HEK293 (cell line): ENCODE results near the gene GNG7.

Source experiments
- MYNN ChIP-seq: fragments of 450-650 bp; formaldehyde crosslinking; IDR thresholded peaks from 2 replicates; pipeline ENCODE4 v1.5.1; 2016; ENCODE audit warnings: missing biosample characterization, missing genetic modification characterization, borderline replicate concordance
- PBX3 ChIP-seq: sonication (generic); formaldehyde crosslinking; IDR thresholded peaks from 2 replicates; pipeline ENCODE4 v1.8.1; 2022; ENCODE audit warnings: mild to moderate bottlenecking, moderate library complexity, missing genetic modification reagents
- PRDM10 ChIP-seq: fragments of 450-650 bp; formaldehyde crosslinking; IDR thresholded peaks from 2 replicates; pipeline ENCODE4 v1.5.1; 2016; ENCODE audit warnings: missing biosample characterization, missing genetic modification characterization
- REST ChIP-seq: fragments of 450-650 bp; formaldehyde crosslinking; IDR thresholded peaks from 2 replicates; pipeline ENCODE4 v1.5.1; 2016; ENCODE audit warnings: missing biosample characterization, missing genetic modification characterization
- SCRT2 ChIP-seq: fragments of 450-650 bp; formaldehyde crosslinking; IDR thresholded peaks from 2 replicates; pipeline ENCODE4 v1.5.1; 2016; ENCODE audit warnings: missing biosample characterization, missing genetic modification characterization
- ZBTB1 ChIP-seq: fragments of 450-650 bp; formaldehyde crosslinking; IDR thresholded peaks from 2 replicates; pipeline ENCODE4 v1.5.1; 2016; ENCODE audit warnings: missing biosample characterization, missing genetic modification characterization
- ZBTB7A ChIP-seq: fragments of 450-650 bp; formaldehyde crosslinking; IDR thresholded peaks from 2 replicates; pipeline ENCODE4 v1.5.1; 2016; ENCODE audit warnings: low read depth, missing biosample characterization, missing genetic modification characterization
- ZNF169 ChIP-seq: fragments of 450-650 bp; formaldehyde crosslinking; IDR thresholded peaks from 2 replicates; pipeline ENCODE4 v1.5.1; 2016; ENCODE audit warnings: missing biosample characterization, missing genetic modification characterization
- ZNF214 ChIP-seq: fragments of 450-650 bp; formaldehyde crosslinking; IDR thresholded peaks from 2 replicates; pipeline ENCODE4 v1.5.1; 2017; ENCODE audit warnings: missing biosample characterization, mild to moderate bottlenecking, missing genetic modification characterization, borderline replicate concordance
- ZNF791 ChIP-seq: fragments of 450-650 bp; formaldehyde crosslinking; IDR thresholded peaks from 2 replicates; pipeline ENCODE4 v1.5.1; 2016; ENCODE audit warnings: missing biosample characterization, missing genetic modification characterization
- TF ChIP-seq, protein P1 (sequence below): fragments of 450-650 bp; formaldehyde crosslinking; IDR thresholded peaks from 2 replicates; pipeline ENCODE4 v1.5.1; 2016; ENCODE audit warnings: missing biosample characterization, missing genetic modification characterization
- TF ChIP-seq, protein P2 (sequence below): fragments of 450-650 bp; formaldehyde crosslinking; IDR thresholded peaks from 2 replicates; pipeline ENCODE4 v1.5.1; 2016; ENCODE audit warnings: missing biosample characterization, missing genetic modification characterization

DNA sequence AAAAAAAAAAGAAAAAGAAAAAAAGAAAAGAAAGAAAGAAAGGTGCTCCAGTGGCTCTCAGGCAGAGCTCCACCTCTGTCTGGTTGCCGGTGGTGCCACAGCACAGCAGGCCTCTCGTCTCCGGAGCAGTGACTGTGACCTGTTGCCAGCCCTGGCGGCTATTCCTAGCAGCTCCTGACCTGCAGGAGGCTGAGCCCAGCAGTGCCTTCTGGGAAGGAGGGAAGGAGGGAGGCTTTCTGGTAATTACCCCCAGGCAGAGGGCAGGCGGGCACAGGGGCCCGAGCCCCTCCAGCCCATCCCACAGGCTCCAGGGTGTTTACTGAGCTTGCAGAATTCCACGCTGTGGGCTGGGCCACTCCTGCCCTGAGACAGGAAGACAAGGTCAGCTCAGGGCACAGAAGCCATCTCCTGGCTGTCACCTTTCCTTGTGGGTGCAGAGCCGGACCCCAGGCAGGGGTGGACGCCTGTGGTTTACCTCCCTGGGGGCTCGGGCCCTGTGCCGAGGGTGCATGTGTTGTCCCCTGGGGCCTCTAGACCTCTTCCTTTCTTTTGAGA, 77.9 kb downstream of the GNG7 start:
- TF ChIP-seq ZNF214 (tag by site-specific recombination) (no peak), SCRT2 (tag by site-specific recombination) (peak; percentile 98), PBX3 (CRISPR knock-in tag) (no peak), ZNF791 (no peak), REST (tag by site-specific recombination) (no peak), ZBTB7A (no peak), MYNN (no peak), PRDM10 (tag by site-specific recombination) (no peak), ZBTB1 (tag by site-specific recombination) (no peak), ZNF169 (tag by site-specific recombination) (no peak)
- TF ChIP-seq, protein P1, sequence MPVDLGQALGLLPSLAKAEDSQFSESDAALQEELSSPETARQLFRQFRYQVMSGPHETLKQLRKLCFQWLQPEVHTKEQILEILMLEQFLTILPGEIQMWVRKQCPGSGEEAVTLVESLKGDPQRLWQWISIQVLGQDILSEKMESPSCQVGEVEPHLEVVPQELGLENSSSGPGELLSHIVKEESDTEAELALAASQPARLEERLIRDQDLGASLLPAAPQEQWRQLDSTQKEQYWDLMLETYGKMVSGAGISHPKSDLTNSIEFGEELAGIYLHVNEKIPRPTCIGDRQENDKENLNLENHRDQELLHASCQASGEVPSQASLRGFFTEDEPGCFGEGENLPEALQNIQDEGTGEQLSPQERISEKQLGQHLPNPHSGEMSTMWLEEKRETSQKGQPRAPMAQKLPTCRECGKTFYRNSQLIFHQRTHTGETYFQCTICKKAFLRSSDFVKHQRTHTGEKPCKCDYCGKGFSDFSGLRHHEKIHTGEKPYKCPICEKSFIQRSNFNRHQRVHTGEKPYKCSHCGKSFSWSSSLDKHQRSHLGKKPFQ (tag by site-specific recombination): no peak
- TF ChIP-seq, protein P2, sequence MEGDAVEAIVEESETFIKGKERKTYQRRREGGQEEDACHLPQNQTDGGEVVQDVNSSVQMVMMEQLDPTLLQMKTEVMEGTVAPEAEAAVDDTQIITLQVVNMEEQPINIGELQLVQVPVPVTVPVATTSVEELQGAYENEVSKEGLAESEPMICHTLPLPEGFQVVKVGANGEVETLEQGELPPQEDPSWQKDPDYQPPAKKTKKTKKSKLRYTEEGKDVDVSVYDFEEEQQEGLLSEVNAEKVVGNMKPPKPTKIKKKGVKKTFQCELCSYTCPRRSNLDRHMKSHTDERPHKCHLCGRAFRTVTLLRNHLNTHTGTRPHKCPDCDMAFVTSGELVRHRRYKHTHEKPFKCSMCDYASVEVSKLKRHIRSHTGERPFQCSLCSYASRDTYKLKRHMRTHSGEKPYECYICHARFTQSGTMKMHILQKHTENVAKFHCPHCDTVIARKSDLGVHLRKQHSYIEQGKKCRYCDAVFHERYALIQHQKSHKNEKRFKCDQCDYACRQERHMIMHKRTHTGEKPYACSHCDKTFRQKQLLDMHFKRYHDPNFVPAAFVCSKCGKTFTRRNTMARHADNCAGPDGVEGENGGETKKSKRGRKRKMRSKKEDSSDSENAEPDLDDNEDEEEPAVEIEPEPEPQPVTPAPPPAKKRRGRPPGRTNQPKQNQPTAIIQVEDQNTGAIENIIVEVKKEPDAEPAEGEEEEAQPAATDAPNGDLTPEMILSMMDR: no peak
